ENCODE results near the gene ZFPM1. TPM values are rescaled to one million over a fixed set of nuclear protein-coding genes. Genes with fewer than 3 reads are reported as not detected.

The ZFPM1 gene
- total RNA-seq, 4 donors from 2014 or later: 0.50 to 4.0 (median 1.3) TPM

DNA sequence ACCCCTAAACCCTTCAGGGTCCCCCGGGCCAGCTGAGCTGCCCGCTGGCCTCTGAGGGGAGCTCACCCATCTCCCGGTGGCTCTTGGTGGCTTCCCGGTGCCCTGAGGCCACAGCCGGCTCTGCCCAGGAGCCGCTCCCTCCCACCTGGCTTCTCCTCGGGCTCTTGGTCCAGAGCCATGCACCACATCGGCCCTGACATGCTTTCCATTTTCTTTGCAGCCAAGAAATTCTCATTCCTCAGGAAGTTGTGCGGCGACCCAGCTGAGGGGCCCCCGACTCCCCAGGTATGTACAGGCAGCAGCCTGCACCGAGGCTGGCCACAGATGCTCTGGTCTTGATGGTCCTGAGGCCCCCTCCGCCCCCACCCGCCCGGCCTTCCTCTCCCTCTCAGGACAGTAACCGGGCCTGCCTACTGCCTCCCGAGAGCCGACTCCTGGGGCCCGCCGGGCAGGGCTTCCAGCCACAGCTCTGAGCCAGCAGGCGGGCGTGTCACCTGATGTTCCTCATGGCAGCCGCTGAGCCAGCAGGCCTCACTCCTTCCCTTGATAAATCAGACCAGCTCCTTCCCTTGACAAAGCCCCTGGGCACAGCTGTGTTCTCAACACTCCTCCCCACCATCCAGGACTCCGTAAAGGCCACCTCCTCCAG is 28.4 kb upstream of the ZFPM1 start:
- no peak for DNase-seq (ENCODE audit: low spot score)
- no peak for ATAC-seq (ENCODE audit: low FRiP score)
- TF ChIP-seq, protein P1, sequence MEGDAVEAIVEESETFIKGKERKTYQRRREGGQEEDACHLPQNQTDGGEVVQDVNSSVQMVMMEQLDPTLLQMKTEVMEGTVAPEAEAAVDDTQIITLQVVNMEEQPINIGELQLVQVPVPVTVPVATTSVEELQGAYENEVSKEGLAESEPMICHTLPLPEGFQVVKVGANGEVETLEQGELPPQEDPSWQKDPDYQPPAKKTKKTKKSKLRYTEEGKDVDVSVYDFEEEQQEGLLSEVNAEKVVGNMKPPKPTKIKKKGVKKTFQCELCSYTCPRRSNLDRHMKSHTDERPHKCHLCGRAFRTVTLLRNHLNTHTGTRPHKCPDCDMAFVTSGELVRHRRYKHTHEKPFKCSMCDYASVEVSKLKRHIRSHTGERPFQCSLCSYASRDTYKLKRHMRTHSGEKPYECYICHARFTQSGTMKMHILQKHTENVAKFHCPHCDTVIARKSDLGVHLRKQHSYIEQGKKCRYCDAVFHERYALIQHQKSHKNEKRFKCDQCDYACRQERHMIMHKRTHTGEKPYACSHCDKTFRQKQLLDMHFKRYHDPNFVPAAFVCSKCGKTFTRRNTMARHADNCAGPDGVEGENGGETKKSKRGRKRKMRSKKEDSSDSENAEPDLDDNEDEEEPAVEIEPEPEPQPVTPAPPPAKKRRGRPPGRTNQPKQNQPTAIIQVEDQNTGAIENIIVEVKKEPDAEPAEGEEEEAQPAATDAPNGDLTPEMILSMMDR (IDR thresholded peaks at IDR 0.05): no peak

DNA sequence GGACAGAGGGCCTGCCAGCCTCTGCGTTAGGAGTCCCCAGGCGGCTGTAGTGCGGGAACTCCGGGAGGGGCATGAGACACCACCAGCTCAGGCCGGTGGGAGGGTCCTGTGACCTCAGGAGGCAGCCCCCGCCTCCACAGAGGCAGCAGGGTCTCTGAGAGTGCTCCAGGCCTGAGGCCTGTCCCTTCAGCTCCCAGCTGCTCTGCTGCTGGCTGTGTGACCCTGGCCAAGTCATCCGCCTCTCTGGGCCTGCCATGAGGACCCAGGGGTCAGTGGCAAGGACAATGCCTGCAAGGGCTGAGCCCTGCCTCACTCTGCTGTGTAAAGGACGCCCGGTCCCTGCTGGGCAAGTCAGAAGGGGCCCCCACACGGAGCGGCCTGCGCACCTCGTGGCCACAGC is 27.1 kb upstream of the ZFPM1 start:
- ATAC-seq (ENCODE audit: low FRiP score) (no peak), DNase-seq (ENCODE audit: low spot score) (no peak)
- TF ChIP-seq, protein P1 (IDR thresholded peaks at IDR 0.05): no peak

DNA sequence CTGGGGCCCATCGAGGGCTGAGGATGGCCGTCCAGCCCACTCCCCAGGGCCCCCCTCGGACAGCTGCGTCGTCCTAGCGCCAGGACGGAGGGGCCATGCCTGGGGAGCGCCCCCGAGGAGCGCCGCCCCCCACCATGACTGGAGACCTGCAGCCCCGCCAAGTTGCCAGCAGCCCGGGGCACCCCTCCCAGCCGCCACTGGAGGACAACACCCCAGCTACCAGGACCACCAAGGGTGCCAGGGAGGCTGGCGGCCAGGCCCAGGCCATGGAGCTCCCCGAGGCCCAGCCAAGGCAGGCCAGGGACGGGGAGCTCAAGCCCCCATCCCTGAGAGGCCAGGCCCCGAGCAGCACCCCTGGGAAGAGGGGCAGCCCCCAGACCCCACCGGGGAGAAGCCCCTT is 25.7 kb upstream of the ZFPM1 start:
- TF ChIP-seq, protein P1 (IDR thresholded peaks at IDR 0.05): no peak
- DNase-seq (ENCODE audit: low spot score): no peak

DNA sequence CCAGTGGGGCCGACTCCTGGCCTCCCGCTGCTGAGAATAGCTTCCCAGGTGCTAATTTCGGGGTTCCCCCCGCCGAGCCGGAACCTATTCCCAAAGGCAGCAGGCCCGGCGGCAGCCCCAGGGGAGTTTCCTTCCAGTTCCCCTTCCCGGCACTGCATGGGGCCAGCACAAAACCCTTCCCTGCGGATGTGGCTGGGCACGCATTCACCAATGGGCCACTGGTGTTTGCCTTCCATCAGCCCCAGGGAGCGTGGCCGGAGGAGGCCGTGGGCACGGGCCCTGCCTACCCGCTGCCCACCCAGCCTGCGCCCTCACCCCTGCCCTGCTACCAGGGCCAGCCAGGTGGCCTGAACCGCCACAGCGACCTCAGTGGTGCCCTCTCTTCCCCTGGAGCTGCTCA is 24.9 kb upstream of the ZFPM1 start:
- TF ChIP-seq, protein P1 (IDR thresholded peaks at IDR 0.05): no peak
- ATAC-seq (ENCODE audit: low FRiP score) (no peak), DNase-seq (ENCODE audit: low spot score) (no peak)

More for the DNA sequence above, 25.7 kb upstream of the ZFPM1 start:
- no peak for ATAC-seq (ENCODE audit: low FRiP score)

DNA sequence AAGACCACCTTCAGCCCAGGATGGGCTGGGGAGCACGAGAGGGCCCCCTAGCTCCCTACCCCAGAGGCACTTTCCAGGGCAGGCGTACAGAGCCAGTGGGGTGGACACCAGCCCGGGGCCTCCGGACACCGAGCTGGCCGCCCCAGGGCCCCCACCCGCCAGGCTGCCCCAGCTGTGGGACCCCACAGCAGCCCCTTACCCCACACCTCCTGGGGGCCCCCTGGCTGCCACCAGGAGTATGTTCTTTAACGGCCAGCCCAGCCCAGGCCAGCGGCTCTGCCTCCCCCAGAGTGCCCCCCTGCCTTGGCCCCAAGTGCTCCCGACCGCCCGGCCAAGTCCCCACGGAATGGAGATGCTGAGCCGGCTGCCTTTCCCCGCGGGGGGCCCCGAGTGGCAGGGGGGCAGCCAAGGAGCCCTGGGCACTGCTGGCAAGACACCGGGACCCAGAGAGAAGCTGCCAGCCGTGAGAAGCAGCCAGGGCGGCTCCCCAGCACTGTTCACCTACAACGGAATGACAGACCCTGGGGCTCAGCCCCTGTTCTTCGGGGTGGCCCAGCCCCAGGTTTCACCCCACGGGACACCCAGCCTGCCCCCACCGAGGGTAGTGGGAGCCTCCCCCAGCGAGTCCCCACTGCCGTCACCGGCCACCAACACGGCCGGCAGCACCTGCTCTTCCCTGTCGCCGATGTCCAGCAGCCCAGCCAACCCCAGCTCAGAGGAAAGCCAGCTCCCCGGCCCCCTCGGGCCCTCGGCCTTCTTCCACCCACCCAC is 24.3 kb upstream of the ZFPM1 start:
- DNase-seq (ENCODE audit: low spot score) (no peak), ATAC-seq (ENCODE audit: low FRiP score) (no peak)
- TF ChIP-seq, protein P1 (IDR thresholded peaks at IDR 0.05): no peak

DNA sequence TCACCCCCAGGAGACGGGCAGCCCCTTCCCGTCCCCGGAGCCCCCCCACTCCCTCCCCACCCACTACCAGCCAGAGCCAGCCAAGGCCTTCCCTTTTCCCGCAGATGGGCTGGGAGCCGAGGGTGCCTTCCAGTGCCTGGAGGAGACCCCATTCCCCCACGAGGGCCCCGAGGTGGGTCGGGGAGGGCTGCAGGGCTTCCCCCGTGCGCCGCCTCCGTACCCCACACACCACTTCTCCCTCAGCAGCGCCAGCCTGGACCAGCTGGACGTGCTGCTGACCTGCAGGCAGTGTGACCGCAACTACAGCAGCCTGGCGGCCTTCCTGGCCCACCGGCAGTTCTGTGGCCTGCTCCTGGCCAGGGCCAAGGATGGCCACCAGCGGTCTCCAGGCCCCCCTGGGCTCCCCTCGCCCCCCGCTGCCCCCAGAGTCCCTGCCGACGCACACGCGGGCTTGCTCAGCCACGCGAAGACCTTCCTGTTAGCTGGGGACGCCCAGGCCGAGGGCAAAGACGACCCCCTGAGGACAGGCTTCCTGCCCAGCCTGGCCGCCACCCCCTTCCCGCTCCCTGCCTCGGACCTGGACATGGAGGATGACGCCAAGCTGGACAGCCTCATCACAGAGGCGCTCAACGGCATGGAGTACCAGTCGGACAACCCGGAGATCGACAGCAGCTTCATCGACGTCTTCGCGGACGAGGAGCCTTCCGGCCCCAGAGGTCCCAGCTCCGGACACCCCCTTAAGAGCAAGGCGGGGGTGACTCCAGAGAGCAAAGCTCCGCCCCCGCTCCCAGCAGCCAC is 23.5 kb upstream of the ZFPM1 start:
- TF ChIP-seq, protein P1 (IDR thresholded peaks at IDR 0.05): no peak
- DNase-seq (ENCODE audit: low spot score) (no peak), ATAC-seq (ENCODE audit: low FRiP score) (no peak)
